ENCODE results near the gene ELN. TPM values are rescaled to one million over a fixed set of nuclear protein-coding genes. Genes with fewer than 3 reads are reported as not detected.

The ELN gene
- total and polyA plus RNA-seq, 2 of the 8 experiments (the other 6 are each of a cell fraction or from before 2014, with no cell fraction given), result 5.1 to 5.6 TPM

GRCh38 chr7:74025730-74026129 lies 2.2 kb upstream of the ELN start (continued):
- TF ChIP-seq ASH2L (IDR thresholded peaks at IDR 0.05; ENCODE audit: low read length), result no peak
- no peak for TF ChIP-seq TAF7 (optimal IDR thresholded peaks at IDR 0.05; ENCODE audit: borderline replicate concordance, low read depth, low read length)
- no peak for TF ChIP-seq SP4 (IDR thresholded peaks at IDR 0.05; ENCODE audit: low read length)
- no peak for TF ChIP-seq POLR2A (IDR thresholded peaks at IDR 0.05; ENCODE audit: control extremely low read depth in 1 of 2, low read depth in 2 of 2, low read length in 2 of 2)
